Erythroblast (primary cell): Measurements from ENCODE around the gene SNU13.
A peak's percentile ranks its signal among the peaks of the same experiment; 100 is the strongest.
"Not testable (repeated sequence)": the region's sequence is repeated elsewhere in the genome, so short reads cannot be mapped to it uniquely, and the experiment has no call there.

Source experiments
- DNase-seq, 2 experiments: peaks; one replicate each; lab custom pipeline; 2025; lab: John Stamatoyannopoulos, UW
- GATA1 ChIP-seq: IDR thresholded peaks from 2 replicates; pipeline ENCODE4 v1.6.1; 2011; ENCODE audit warnings: low read depth, mild to moderate bottlenecking, control low read depth, low read length, moderate library complexity
- POLR2A ChIP-seq: IDR thresholded peaks from 2 replicates; pipeline ENCODE4 v1.6.1; 2011; ENCODE audit warnings: mild to moderate bottlenecking, low read length

The SNU13 gene

DNA sequence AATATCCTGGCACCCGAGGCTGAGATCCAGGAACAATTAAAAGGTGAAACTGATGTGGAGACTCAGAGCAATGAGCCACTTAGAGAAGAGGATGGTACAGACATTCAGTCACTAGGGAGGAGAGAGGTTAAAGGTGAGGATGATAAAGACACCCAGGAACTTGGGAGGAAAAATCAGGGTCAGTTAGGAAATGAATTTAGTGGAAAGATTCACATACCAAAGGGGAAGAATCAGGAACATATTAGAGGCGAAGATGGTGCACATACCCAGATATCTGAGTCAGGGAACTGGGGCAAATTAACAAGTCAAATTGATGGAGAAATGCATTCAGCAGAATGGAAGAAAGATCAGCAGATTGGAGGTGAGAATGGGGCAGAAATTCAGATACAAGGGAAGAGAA is 6.5 kb upstream of the SNU13 start:
- no peak for DNase-seq
- TF ChIP-seq POLR2A (no peak), GATA1 (no peak)

DNA sequence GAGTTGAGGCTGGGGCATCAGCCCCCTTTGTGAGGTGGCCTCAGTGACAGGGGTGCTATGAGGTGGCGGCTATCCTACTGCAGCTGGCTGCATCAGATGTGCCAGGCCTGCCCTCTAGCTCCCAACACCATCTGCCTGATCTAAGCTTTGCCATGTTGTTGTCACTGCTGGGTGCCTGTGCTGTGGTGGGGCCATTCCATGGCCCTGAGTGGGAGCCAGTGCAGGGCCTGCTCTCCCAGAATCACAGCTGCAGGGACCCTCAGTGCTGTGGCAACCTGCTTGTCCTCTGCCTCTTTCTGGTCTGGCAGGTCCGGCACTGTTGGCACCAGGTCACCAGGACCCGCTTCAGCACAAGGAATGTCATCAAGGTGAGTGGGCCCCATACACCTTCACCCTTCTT is 1.8 kb upstream of the SNU13 start:
- TF ChIP-seq POLR2A, result no peak
- no peak for TF ChIP-seq GATA1
- no peak for DNase-seq

DNA sequence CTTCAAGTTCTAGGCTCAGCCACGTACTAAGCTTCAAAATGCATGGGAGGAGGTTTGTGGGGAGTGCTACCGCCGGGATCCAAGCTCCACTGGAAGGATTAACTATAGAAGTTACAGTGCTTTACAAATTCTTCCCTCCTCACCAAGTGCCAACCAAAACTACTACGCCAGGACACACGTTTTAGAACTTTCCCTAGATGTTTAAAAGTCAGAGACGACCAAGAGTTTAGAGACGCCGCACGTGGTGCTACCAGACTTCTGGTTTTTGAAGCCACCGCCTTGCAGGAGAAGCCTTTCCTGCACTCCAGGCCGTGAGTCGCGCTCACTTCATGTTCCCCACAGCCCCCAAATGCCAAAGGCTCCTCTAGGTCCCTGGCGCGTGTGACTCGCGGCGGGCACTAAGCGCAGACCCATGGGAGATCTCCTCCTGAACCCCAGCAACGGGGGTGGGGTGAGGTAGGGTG is 734 bp downstream of the SNU13 start:
- DNase-seq, result peak; percentile 61 to 63
- TF ChIP-seq POLR2A (no peak), GATA1 (no peak)

DNA sequence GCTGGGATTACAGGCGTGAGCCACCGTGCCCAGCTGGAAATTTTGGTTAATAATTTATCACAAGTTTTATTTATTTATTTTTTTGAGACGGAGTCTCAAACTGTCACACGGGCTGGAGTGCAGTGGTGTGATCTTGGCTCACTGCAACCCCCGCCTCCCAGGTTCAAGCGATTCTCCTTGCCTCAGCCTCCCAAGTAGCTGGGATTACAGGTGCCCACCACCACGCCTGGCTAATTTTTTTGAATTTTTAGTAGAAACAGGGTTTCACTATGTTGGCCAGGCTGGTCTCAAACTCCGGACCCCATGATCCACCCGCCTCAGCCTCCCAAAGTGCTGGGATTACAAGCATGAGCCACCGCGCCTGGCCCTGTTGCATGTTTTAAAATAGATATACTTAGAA is 1.8 kb downstream of the SNU13 start:
- DNase-seq, result not testable (repeated sequence)

DNA sequence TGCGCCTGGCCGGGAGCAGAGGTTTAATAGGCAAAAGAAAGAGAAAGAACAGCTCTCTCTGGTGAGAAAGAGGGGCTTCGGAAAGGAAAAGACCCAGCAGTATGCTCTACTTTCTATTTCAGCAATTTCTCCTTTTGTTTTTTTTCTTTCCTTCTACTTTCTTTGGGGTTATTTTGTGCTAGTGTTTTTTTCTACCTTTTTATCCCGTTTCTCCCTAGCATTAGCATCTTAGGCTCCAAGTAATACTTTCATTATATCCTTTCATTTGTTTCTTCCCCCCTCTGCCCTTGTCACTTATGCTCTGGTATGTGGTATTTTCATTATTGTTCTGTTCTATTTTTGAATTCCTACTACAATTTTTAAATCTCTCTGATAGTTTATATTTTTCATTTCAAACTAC is 4.5 kb downstream of the SNU13 start:
- no peak for TF ChIP-seq POLR2A
- TF ChIP-seq GATA1, result no peak
- DNase-seq, result no peak

DNA sequence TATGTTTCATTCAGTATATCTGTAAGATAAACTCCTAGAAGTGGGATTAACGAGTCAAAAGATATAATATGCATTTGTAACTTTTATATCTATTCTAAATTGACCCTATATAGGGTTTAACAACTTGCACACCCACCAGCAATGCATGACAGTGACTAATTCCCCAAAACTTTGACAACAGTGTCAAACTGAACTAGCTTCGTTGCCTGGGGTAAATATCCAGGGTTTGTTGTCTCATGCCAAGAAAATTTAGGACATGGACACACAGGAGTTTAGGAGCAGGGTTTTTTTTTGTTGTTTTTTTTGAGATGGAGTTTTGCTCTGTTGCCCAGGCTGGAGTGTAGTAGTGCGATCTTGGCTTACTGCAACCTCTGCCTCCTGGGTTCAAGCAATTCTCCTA is 5.1 kb downstream of the SNU13 start:
- DNase-seq, result no peak
- TF ChIP-seq POLR2A (no peak), GATA1 (no peak)

DNA sequence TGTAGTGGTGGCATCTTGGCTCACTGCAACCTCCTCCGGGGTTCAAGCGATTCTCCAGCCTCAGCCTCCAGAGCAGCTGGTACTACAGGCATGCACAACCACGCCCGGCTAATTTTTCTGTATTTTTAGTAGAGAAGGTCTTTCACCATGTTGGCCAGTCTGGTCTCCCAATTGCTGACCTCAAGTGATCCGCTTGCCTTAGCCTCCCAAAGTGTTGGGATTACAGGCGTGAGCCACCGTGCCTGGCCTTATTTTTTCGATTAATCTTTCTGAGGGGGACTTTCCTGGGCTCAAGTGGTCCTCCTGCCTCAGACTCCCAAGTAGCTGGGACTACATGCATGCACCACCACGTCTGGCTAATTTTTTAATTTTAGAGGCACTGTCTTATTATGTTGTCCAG is 5.6 kb downstream of the SNU13 start:
- no peak for DNase-seq
- no peak for TF ChIP-seq GATA1

DNA sequence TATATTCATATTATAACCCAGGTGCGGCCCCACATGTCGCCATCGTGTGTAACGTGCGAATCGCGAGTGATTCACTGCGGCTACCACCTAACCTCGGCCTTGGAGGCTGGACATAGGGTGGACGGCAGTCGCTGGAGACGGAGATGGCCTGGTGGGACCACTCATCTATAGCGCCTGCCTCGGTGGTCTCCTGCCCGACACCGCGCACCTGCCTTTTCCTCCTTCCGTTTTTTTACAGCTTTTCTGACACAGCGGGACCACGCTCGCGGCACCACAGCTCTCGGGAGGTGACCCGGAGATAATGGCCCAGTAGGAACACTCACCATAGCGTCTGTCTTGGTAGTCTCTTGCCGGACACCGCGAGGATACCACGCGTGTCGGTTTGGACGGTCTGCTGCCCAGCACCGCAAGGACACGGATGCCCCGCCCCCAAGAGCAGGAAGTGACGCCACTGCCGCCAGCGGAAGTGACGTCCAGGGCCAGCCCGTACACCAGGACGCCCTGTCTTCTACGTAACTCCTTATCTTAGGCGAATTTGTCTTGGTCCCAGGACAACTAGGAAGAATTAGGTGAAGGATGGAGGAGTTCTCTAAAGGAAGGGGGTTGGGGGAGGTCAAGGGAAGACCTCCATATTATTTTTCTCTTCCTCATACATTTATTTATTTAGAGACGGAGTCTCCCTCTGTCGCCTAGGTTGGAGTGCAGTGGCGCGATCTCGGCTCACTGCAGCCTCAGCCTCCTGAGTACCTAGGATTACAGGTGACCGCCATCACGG is 6.4 kb downstream of the SNU13 start:
- TF ChIP-seq POLR2A (peak; percentile 78), GATA1 (no peak)
- peak; percentile 93 to 94 for DNase-seq

DNA sequence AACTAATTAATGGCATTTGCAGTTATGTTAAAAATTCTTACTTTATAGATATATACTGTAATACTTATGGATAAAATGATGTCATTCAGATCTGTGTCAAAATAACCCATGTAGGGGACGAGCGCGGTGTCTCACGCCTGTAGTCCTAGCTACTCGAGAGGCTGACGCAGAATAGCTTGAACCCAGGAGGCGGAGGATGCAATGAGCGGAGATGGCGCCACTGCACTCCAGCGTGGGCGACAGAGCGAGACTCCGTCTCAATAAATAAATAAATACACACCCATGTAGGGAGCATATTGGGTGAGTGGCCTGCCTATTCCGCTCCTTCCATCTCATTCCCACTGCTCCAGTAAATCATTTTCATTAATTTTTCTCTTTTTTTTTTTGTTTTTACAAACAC is 7.1 kb downstream of the SNU13 start:
- peak; percentile 48 to 71 for DNase-seq
- no peak for TF ChIP-seq POLR2A
- no peak for TF ChIP-seq GATA1

DNA sequence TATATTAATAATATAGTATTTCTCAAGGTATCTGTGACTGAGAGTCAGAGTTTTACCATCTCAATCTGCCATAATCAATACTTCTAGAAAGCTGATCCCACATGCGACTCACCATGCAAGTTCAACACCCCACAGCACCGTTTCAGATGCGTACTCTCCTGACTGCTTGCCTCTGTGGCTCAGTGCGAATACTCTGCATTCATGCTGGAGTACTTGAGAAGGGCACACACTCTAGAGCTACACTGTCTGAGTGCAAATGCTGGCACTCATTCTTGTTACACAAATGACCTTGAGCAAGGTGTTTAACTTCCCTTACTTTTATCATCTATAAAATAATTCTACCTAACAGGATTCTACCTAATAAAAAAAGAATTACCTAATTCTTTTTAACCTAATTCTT is 12.5 kb downstream of the SNU13 start:
- no peak for TF ChIP-seq POLR2A
- no peak for TF ChIP-seq GATA1
- no peak for DNase-seq

DNA sequence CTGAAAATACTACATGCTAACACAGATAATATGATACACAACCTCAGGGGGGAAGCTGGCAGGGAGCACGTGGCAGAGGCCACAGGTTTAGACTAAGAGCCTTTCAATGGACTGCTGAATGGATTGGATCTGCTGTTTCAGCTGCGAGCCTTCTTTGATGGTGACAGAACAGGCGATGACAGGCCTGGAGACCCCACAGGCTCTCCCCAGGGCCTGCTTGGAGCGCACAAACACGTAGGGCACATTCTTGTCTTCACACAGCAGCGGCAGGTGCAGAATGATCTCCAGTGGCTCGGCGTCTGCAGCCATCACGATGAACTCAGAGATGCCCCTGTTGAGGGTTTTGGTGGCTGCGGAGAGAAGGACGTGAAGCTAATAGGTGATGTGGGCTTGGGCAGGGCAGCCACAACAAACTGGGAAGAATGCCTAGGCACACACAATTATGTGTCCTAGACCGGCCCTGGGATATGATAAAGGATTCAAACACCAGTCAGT is 13.8 kb downstream of the SNU13 start:
- no peak for DNase-seq
- TF ChIP-seq POLR2A, result no peak
- no peak for TF ChIP-seq GATA1

DNA sequence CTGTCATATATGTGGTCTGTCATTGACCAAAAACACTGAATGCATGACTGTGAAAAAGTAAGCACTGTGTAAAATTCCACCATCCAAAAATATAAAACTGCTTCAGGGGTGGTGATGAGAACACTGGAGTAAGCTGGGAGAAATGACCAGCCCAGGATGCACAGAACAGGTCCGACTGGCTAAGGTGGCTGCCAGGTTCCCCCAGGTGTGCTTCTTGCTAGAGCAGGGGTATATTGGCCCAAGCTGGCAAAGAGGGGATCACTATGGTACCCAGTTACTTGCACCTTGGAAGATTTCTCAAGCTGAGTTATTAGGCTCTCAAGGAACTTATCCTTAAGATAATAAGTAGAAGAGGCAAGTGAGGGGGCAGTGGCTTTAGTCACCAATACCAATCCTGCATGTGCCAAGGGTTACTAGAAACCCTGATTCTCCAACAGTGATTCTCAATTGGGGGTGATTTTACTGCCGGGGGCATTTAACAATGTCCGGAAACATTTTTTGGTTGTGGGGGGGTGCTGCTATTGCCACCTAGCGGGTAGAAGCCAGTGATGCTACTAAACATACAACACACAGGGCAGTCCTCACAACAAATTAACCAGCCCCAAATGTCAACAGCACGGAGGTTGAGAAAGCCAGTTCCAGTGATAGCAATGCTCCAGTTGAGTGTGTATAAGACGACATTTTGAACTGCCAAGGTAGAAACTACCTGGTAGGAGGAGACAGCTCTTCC is 15.7 kb downstream of the SNU13 start:
- DNase-seq, result peak in 1 of 2 experiments; percentile 14
- TF ChIP-seq POLR2A (no peak), GATA1 (no peak)

DNA sequence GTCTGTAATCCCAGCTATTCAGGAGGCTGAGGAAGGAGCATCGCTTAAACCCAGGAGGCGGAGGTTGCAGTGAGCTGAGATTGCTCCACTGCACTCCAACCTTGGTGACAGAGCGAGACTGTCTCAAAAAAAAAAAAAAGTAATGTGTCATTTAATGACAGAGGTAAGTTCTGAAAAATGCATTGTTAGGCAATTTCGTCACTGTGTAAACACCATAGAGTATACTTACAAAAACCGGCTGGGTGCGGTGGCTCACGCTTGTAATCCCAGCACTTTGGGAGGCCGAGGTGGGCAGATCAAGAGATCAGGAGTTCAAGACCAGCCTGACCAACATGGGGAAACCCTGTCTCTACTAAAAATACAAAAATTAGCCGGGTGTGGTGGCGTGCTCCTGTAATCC is 16.6 kb downstream of the SNU13 start:
- DNase-seq, result not testable (repeated sequence)

DNA sequence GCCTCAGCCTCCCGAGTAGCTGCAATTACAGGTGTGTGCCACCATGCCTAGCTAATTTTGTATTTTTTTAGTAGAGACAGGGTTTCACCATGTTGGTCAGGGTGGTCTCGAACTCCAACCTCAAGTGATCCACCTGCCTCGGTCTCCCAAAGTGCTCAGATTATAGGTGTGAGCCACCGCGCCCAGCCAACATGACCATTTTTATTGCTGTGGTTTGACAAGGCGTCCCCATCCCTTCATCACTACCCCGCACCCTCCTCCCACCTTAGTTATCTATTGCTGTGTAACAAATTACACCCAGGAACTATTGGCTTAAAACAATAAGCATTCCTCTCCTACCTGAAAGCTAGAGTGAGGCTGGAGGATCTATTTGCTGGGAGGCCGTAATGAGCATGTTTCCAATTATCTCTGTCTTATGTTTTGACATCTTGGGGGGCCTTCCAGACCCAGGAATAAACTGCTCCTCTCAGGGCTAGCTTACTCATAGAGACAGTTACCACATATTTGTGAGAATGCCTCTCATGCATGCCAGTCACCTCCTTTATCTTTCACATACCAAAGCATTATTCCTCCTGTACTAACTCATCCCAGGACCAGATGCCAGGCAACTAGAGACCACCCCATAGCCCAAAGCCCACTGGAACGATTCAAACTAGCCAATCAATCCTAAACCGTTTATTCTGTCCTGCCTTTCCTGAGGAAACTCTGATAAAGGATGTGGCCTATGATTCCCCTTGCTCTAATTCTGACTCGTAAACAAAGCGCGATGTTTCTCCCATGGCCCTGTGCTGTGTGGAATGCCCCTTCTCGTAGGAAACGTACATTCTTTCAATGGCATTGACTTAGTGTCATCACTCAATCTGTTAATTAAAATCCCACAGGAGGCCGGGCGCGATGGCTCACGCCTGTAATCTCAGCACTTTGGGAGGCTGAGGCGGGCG is 19.4 kb downstream of the SNU13 start:
- no peak for DNase-seq
- TF ChIP-seq GATA1 (no peak), POLR2A (no peak)
